HG03064 (cell line): ENCODE results near the gene GAPDH.
"Not testable (repeated sequence)": the region's sequence is repeated elsewhere in the genome, so short reads cannot be mapped to it uniquely, and the experiment has no call there.

ENCODE experiments used
- ATAC-seq: cut with Tn5 transposase; IDR thresholded peaks from one replicate; pipeline ENCODE4 v1.9.1; 2021; ENCODE audit warnings: low read depth; ENCODE audit not compliant: unreplicated experiment

Gene GAPDH

DNA sequence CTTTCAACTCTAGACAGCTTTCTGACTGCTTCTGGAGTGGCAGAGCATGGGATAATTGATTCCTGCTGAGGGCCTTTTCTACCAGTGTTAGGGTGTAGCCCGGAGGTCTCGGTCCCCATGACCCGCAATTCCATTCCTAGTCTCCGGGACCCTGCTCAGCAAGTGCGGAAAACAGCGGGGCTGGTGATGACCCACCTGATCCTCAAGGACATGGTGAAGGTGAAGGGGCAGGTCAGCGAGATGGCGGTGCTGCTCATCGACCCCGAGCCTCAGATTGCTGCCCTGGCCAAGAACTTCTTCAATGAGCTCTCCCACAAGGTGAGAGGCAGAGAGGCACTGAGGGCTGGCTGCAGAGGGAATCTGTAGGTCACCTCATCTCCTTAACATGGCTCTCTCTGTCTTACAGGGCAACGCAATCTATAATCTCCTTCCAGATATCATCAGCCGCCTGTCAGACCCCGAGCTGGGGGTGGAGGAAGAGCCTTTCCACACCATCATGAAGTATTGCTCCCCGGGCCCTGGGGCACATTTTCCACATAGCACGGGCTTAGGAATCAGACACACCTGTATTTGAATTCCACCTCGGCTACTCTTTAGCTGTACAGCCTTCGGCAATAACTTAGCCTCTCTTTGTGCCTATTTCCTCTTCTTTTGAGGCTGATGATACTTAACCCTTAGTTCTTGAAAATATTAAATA is 5.6 kb upstream of the GAPDH start:
- ATAC-seq, result no peak

DNA sequence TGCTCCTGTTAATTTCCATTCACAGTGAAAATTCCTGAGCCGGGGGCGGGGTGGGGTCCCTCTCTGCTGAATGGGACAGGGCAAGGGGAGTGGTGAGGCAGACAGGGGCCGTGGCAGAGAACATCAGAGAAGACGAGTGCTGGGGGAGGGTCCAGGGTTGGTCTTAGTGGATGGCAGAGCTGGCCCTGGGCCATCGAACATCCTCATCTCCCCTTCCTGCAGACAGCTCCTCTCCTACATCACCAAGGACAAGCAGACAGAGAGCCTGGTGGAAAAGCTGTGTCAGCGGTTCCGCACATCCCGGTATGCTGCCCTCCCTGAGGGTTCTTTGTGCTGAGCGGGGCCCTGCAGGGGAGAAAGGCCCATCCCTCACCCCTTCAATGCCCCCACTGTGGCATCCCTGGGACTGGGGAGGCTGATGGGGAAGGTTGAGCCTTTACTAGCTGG is 5.0 kb upstream of the GAPDH start:
- ATAC-seq, result no peak

DNA sequence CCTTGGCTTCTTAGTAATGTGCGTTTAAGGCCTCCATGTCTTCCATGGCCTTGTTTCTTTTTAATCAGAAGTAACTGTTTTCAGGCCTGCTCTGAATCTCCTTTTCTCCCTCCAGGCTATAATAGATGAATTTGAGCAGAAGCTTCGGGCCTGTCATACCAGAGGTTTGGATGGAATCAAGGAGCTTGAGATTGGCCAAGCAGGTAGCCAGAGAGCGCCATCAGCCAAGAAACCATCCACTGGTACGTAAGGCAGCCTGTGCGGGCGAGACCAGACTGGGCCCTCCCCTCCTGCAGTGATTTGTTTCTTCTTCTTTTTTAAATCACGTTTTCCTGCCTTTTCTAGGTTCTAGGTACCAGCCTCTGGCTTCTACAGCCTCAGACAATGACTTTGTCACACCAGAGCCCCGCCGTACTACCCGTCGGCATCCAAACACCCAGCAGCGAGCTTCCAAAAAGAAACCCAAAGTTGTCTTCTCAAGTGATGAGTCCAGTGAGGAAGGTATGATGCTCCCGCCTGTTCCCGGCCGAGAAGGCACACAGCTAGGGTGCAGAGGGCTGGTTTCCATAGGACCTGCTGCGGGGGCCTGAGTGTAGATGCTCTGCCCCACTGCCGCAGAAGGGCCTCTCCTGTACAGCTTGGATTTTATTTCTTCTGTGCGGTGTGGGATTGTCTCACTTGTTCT is 3.6 kb upstream of the GAPDH start:
- ATAC-seq, result no peak

GRCh38 chr12:6532051-6532926 is 2.0 kb upstream of the GAPDH start:
- no peak for ATAC-seq

- no peak for ATAC-seq
Observed at GRCh38 chr12:6532927-6533652, 1.2 kb upstream of the GAPDH start.

GRCh38 chr12:6533653-6533922 is 729 bp upstream of the GAPDH start:
- ATAC-seq, result no peak

DNA sequence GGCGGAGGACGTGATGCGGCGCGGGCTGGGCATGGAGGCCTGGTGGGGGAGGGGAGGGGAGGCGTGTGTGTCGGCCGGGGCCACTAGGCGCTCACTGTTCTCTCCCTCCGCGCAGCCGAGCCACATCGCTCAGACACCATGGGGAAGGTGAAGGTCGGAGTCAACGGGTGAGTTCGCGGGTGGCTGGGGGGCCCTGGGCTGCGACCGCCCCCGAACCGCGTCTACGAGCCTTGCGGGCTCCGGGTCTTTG is 303 bp downstream of the GAPDH start:
- ATAC-seq, result no peak

DNA sequence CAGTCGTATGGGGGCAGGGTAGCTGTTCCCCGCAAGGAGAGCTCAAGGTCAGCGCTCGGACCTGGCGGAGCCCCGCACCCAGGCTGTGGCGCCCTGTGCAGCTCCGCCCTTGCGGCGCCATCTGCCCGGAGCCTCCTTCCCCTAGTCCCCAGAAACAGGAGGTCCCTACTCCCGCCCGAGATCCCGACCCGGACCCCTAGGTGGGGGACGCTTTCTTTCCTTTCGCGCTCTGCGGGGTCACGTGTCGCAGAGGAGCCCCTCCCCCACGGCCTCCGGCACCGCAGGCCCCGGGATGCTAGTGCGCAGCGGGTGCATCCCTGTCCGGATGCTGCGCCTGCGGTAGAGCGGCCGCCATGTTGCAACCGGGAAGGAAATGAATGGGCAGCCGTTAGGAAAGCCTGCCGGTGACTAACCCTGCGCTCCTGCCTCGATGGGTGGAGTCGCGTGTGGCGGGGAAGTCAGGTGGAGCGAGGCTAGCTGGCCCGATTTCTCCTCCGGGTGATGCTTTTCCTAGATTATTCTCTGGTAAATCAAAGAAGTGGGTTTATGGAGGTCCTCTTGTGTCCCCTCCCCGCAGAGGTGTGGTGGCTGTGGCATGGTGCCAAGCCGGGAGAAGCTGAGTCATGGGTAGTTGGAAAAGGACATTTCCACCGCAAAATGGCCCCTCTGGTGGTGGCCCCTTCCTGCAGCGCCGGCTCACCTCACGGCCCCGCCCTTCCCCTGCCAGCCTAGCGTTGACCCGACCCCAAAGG is 804 bp downstream of the GAPDH start:
- no peak for ATAC-seq

DNA sequence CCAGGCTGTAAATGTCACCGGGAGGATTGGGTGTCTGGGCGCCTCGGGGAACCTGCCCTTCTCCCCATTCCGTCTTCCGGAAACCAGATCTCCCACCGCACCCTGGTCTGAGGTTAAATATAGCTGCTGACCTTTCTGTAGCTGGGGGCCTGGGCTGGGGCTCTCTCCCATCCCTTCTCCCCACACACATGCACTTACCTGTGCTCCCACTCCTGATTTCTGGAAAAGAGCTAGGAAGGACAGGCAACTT is 1.3 kb downstream of the GAPDH start:
- ATAC-seq, result no peak

- ATAC-seq, result no peak
Observed at GRCh38 chr12:6535960-6536847, 1.9 kb downstream of the GAPDH start.

- no peak for ATAC-seq
Observed at GRCh38 chr12:6536894-6537579, 2.7 kb downstream of the GAPDH start.

- not testable (repeated sequence) for ATAC-seq
Observed at GRCh38 chr12:6537580-6538419, 3.5 kb downstream of the GAPDH start.

- no peak for ATAC-seq
Observed at GRCh38 chr12:6538420-6539313, 4.3 kb downstream of the GAPDH start.

- ATAC-seq, result no peak
Observed at GRCh38 chr12:6539314-6539682, 5.0 kb downstream of the GAPDH start.

- no peak for ATAC-seq
Observed at GRCh38 chr12:6539707-6540134, 5.4 kb downstream of the GAPDH start.

- ATAC-seq, result no peak
Observed at GRCh38 chr12:6540181-6540877, 6.0 kb downstream of the GAPDH start.
